HG03342 (cell line): Measurements from ENCODE around the gene USE1.

Experiments used
- ATAC-seq: cut with Tn5 transposase; IDR thresholded peaks from one replicate; pipeline ENCODE4 v1.9.1; 2021; ENCODE audit warnings: mild to moderate bottlenecking, moderate library complexity; ENCODE audit not compliant: unreplicated experiment

The USE1 gene

DNA sequence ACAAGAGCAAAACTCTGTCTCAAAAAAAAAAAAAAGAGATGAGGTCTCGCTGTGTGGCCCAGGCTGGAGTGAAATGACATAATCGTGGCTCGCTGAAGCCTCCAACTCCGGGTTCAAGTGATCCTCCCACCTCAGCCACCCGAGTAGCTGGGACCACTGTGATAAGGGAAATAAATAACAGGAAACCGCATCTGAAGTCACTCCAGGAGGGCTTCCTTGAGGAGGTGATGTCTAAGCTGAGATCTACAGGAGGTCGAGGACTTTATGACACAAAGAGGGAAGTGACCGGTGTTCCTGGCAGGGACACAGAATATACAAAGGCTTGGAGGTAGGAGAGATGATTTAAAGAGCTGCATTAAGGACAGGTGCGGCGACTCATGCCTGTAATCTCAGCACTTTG lies 39.5 kb downstream of the USE1 start:
- ATAC-seq, result no peak

DNA sequence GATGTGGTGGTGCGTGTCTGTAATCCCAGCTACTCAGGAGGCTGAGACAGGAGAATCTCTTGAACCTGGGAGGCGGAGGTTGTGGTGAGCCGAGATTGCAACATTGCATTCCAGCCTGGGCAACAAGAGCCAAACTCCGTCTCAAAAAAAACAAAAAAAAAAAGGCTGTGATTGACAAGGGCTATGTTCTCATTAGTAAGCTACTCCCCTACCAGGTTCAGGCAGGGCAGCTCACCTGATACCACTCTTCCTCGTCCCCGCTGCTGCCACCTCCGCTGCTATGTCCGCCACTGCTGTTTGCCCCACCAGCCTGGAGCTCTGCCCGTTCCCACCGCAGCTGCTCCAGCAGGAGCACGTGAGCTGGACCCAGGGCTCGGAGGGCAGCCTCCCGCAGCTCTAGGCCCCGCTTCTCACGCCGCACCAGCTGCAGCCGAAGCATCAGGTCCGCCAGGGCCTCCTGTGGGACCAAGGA lies 40.0 kb downstream of the USE1 start:
- no peak for ATAC-seq

DNA sequence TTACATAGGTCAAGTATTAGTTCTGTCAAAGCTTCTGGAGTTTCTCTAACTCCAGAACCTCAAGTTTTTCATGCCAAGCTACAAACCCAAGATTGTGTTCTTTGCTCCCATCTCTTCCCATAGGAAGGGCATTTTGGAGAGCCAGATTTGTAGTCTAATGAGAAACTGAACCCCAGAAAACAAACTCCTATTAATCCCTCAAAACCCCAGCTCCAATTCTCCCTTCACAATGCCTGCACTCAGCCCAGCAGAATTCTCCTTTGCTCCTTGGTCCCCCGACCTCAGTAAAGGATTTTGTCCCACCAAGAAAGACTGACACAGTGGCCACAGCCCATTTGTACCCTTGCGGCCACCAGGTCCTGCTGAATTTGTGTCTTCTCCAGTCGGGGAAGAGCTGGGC lies 41.0 kb downstream of the USE1 start:
- no peak for ATAC-seq

DNA sequence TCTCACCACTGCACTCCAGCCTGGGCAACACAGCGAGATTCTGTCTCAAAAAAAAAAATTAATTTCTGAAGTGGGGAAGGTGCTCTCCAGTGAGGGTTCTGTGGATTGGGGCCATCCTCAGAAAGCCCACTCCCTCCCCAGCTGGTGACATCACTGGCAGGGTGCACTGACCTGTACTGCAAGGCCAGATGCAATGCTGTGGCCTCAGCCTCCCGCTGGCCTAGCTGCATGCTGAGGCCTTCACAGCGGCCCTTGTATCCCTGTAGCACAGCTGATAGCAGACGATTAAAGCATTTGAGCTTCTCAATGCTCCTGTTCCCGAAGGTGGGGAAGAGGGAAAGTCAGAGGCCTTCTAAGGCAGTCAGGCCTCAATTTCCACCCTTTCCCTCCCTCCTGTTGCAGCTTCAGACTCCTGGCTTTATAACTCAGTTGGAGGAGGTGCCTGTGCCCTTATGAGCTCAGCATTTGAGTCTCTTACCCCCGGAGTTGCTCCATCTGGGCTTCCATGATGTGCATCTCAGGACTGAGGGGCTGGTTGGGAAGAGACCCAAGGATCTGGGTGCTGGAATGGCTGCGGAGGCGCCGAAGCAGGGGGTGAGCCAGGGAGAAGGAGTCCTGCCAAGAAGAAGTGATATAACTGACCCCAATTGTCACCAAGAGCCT lies 44.1 kb downstream of the USE1 start:
- no peak for ATAC-seq

DNA sequence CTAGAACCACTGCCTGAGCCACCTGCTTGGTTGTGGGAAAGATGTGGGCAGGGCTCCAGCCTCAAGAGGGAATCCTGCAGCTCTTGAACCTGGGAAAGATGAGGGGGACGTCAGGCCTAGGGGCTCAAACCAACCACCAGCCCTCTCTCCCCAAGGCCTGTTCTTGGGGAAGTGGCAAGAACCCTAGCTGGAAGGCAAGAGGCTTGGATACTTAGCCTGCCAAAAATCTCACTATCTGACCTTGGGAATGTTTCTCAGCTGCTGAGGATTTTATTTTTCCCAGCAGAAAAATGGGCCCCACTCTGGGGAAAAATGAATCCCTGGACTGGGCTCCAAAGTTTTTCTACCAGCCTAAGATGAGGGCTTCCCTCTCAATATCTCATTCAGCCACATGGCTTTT lies 44.8 kb downstream of the USE1 start:
- no peak for ATAC-seq

DNA sequence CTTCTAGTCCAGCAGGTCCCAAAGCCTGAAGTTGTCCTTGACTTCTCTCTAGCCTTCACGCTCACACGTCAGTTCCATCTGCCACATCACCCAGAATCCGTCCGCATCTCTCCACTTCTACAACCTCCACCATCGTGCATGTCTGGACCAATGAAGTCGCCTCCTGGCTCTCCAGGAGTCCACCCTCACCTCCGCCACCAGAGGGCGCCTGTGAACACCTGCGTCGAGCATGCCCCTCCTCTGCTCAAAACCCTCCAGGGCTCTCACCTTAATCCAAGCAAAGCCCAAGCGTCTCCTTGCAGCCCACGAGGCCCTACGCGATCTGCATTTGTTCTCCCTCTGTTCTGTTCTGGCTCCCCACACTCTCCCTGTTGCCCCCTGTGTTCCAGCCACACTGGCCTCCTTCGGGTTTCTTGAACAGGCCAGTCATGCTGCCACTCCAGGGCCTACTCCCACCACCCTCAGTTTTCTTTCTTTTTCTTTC lies 45.7 kb downstream of the USE1 start:
- ATAC-seq, result peak; percentile 90

DNA sequence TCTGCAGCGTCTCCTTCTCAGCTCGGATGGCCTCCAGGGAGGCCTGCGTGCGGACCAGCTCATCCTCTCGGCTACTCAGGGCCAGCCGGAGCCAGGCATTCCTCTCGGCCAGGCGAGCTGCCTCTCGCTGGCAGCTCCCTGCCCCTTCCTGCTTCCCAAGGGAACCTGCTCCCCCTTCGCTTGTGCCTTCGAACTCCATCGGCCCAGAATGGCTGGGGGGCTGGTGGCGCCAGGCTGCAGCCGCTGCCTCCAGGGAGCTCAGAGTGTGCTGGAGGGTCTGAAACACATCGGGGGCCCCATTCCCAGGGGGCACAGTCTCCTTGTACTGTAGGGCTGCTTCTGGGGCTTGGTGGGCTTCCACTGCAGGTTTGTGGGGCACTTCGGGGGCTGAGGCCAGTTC lies 47.4 kb downstream of the USE1 start:
- no peak for ATAC-seq

DNA sequence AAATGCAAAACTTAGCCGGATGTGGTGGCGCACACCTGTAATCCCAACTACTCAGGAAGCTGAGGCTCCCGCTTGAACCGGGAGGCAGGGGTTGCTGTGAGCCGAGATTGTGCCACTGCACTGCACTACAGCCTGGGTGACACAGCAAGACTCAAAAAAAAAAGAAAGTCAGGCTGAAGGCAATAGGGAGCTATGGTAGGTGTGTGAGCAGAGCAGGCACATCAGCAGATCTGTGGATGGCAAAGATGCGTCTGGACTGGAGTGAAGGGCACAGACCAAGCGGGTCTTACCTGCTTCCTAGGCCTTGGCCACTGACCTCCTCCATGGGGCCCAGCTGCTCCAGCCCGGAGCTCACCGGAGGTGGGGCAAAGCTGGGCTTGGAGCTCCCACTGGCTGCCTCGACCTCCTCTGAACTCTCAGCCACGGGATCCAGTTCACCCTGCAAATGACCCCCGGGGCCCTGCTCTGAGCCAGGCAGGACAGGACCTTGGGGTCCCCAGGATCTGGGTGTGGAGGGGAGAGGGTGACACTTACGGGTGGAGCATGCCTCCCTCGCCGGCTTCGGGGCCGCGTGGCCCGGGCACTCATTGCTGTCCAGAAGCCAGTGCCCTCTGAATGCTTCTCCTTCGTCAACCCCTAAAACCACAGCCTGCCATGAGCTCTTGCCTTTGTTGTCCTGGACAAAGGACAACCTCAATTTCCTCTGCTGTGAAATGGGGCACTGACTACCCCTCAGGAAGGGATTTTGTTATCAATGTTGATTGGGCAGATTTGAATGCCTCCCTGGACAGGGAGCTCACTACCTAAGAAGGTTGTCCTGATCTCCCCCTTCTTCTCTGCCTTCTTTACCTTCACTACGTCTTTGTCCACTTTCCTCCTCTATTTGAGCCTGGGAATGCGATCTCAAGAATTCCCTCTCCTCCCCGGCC lies 48.8 kb downstream of the USE1 start:
- ATAC-seq, result no peak

DNA sequence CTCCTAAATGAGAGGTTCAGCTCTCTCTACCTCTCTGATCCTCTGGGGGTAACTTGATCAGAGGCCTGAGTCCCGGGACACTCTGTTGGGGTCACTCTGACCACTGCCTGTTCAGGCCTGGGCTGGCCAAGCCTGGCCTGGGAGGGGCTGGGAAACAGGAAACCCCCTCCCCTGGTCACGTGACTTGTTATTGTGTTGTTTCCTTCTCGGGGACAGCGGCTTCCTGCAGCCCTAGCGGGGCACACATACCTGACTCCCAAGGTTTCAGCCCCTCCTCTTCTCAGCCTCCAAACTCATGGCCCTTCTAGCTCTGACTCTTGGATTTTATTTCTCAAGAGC lies 49.5 kb downstream of the USE1 start, which contains the start of gene USHBP1:
TSS of gene USHBP1 (minus strand) at position 105 of the 339 bp plus-strand sequence. CDS start 446 bp downstream, outside the sequence.
- no peak for ATAC-seq

DNA sequence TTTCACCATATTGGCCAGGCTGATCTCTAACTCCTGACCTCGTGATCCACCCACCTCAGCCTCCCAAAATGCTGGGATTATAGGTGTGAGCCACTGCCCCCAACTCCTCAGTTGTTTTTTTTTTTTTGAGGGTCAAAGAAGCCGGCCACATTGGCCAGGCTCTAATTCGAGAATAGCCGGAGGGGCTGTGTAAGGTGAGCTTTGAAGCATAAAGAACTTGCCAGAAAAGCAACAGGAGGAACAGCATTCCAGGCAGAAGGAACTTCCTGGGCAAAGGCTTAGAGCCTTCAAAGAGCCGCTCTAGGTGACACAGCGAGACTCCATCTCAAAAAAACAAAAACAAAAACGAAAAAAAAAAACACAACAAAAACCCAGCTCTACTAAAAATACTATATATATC lies 50.9 kb downstream of the USE1 start:
- ATAC-seq, result no peak

DNA sequence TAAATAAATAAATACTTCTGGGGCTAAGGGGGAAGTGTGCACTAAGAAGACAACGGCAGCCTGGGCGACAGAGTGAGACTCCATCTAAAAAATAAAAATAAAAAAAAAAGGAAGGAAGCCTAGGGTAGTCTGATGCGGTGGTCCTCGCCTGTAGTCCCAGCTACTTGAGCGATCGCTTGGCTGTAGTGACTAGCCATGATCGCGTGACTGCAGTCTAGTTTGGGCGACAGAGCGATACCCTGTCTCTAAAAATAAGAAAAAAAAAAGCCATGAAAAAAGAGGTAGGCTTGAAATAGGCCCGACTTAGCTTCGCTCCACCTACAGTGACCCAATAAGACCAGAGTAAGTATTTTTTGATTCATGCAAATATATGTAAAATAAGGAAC lies 51.4 kb downstream of the USE1 start:
- no peak for ATAC-seq

DNA sequence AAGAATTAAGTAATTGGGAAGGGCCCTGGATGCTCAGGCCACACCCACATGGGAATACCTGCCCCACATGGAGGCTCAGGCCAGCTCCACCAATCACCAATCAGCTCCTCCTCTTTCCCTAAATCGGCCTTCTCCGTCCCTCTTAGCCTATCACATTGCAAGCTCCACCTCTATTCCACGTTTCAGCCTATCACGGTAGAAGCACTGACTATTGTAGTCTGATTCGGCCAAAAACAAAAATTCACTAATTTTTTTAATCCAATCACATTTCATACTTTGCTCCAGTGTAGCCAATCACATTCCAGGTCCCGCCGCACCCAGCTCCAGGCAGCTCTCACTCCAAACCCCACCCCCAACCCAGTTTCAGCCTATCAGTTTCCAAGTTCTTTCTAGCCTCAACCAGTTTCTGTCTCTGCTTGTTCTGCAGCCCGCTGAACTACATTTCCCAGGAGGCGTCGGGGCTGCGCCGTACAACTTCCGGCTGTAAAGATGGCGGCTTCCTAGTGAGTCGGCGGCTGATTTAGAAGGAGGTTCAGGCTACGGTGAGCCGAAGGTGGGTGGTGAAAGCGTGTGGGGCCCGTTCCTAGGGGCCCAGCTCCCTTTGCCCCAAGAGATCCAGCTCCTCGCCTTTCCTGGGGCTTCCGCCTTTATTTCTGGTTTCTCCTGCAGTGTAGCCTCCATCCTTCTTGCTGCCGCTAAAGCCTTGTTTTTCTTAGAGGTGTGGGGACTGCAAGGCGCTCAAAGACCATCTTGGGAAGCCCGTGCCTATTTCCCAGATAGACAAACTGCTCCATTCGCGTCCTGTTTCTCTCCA lies 52.0 kb downstream of the USE1 start, which contains the start of gene BABAM1:
TSS of gene BABAM1 (plus strand) at position 469 of the 814 bp plus-strand sequence. CDS start 1,364 bp downstream, outside the sequence.
- peak; percentile 88 for ATAC-seq

DNA sequence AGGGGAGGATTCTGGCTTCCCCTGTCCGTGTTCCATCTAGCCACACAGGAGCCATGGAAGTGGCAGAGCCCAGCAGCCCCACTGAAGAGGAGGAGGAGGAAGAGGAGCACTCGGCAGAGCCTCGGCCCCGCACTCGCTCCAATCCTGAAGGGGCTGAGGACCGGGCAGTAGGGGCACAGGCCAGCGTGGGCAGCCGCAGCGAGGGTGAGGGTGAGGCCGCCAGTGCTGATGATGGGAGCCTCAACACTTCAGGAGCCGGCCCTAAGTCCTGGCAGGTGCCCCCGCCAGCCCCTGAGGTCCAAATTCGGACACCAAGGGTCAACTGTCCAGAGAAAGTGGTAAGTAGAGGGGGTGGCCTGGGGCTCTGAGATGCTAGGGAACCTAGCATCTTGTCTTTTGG lies 53.6 kb downstream of the USE1 start:
- ATAC-seq, result no peak
